ENCODE data around the gene LEAP2.
A peak's percentile ranks its signal among the peaks of the same experiment; 100 is the strongest.
"Not testable (repeated sequence)": the region's sequence is repeated elsewhere in the genome, so short reads cannot be mapped to it uniquely, and the experiment has no call there.

Gene LEAP2

DNA sequence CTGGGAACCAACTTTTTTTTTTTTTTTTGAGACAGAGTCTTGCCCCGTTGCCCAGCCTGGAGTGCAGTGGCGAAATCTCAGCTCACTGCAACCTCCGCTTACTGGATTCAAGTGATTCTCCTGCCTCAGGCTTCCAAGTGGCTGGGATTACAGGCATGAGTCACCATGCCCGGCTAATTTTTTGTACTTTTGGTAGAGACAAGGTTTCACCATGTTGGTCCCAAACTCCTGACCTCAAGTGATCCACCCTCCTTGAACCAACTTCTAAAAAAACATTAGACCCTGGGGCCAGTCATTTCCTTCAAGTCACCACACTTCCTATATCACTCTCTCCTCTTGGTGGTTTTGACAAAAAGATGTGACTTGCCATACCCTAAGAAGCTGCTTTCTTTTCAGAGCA, 32.2 kb upstream of the LEAP2 start:
- no peak for DNase-seq

DNA sequence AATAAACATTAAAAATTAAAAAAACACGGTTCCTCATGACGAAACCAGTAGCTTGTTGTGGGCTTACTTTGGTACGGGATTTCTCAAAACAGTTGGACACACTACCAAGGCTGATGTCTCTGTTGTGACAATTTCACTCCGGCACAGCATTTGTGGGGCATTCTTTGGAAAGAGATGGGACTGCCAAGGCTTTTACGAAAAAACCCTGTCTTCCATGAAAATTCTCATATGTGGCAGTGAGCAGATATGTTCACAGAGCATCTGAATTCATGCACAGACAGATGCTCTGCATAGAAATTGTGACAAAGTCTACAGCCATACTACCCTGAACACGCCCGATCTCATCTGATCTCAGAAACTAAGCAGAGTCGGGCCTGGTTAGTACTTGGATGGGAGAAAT, 25.2 kb upstream of the LEAP2 start:
- no peak for DNase-seq

DNA sequence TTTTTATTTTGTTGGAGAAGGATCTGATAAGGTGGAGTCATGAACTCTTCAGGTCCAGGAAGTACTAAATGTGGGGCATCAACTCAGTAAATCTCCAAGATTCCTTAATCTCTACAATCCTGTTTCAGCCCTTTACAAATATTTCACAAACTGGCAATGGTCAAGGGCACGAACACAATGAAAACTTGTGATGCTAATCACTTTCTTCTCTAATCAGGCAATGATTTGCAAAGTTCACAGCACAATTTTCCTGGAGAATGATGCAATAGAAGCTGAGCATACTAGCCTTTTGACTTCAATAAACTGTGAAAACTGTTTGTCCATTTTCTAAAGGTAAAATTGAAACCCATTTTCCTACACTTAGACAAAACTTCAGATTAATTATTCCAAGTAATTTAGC, 24.1 kb upstream of the LEAP2 start:
- no peak for DNase-seq

DNA sequence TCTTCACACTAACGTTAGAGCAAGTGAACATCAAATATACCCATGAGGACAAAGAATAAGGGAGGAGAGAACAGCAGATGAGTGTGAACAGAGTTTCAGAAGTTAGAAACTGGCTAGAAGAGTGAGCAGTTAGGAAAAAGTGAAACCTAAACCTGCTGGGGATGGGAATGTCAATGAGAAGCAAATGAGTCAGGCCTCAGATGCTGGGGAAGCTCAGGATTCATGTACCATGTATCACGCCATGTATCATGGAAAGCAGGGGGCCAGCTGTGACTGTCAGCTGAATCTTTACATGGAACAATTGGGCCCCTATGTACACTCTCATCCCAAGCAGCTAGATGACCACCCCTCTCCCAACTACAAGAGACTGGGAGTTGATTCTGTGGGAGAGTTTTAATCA, 23.4 kb upstream of the LEAP2 start:
- DNase-seq = no peak

- no peak for DNase-seq
Observed at GRCh38 chr5:132853323-132853722, 20.1 kb upstream of the LEAP2 start.

- DNase-seq = no peak
Observed at GRCh38 chr5:132853790-132854189, 19.7 kb upstream of the LEAP2 start.

- no peak for DNase-seq
Observed at GRCh38 chr5:132854301-132854700, 19.2 kb upstream of the LEAP2 start.

- not testable (repeated sequence) for DNase-seq
Observed at GRCh38 chr5:132854992-132855391, 18.5 kb upstream of the LEAP2 start.

GRCh38 chr5:132856011-132856410, 17.5 kb upstream of the LEAP2 start:
- DNase-seq = no peak

DNA sequence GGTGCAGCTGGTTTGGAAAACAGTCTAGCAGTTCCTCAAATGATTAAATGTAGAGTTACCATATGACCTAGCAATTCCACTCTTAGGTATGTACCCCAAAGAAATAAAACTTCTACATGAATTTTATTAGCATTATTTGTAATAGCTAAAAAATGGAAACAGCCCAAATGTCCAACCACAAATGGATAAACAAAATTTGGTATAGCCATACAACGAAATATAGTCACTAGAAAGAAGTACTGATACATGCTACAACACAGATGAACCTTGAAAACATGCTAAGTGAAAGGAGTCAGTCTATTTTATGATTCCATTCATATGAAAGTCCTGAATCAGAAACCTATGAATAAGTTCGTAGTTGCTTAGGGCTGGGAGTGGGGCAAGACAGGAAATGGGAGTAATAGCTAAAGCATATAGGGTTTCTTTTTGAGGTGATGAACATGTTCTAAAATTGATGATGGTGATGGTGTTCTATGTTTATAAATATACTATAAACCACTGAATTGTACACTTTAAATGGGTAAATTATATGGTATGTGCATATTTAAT, 13.5 kb upstream of the LEAP2 start:
- DNase-seq = no peak

- no peak for DNase-seq
Observed at GRCh38 chr5:132860742-132861141, 12.7 kb upstream of the LEAP2 start.

- DNase-seq = no peak
Observed at GRCh38 chr5:132865668-132866341, 7.7 kb upstream of the LEAP2 start.

GRCh38 chr5:132866342-132867045, 7.0 kb upstream of the LEAP2 start, which contains the start of the genes GDF9 and UQCRQ:
Gene GDF9 (minus strand): TSS chr5:132866469. CDS start chr5:132864533, 1,936 bp downstream.
Gene UQCRQ (plus strand): TSS chr5:132866642. CDS start chr5:132866882, 240 bp downstream.
- DNase-seq = peak; percentile 94

- no peak for DNase-seq
Observed at GRCh38 chr5:132867046-132867451, 6.4 kb upstream of the LEAP2 start.

- DNase-seq = no peak
Observed at GRCh38 chr5:132868754-132869153, 4.7 kb upstream of the LEAP2 start.

DNA sequence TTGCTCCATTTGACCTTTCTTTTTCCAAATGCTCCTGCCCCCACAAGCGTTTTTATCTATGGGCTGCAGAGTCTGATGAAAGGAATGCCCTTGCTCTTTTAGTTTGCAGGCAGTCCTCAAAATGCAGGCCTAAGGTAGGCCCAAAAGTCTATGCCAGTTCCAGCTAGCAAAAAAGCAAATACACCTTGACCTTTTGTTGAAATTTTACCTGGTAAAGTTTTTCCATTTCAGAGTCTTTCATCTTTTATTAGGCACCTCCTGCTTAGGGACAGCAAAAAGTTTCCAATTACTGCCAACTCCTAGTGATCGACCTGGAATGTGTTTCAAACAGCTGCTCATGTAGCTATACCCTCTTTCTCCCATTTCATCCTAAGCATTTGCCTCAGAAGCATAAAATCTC, 2.7 kb upstream of the LEAP2 start:
- DNase-seq = no peak

DNA sequence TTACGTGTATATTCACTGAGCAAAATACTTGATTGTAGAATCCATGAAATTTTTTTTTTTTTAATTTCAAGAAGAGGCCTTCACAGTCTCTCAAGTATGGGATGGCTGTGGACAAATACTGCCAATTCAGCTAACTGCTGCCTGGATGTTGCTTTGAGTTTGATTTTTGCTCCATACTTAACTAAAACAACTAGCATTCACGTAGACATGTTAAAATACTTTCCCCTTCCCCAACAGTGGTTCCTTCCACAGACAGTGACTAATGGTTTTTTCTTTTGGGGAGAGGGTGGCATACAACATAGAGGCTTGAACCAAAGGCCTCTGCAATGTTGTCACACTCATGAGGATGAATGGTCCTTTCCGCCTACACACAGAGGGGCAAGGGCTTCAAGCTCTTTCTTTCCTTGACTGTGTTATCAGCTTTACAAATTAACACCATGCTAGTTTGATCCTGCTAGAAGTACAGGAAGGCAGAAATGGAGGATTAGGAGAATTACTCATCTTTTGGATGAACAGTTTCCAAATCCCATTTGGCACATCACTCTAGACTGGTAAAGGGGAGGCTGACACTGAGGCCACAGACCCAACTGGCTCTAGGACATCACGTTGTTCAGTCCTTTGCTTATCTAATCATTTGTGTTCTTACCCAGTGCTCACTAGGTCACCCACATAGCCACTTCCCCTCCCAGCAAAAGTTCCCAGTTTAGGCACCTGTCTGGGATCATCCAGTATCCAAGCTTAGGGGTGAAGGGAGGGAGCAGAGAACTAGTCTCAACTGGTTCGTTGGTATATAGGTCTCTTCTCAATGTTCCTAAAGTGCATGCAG, 1.8 kb upstream of the LEAP2 start:
- no peak for DNase-seq

GRCh38 chr5:132872788-132873118, 715 bp upstream of the LEAP2 start:
- no peak for DNase-seq

GRCh38 chr5:132873930-132874271, 433 bp downstream of the LEAP2 start:
- no peak for DNase-seq

DNA sequence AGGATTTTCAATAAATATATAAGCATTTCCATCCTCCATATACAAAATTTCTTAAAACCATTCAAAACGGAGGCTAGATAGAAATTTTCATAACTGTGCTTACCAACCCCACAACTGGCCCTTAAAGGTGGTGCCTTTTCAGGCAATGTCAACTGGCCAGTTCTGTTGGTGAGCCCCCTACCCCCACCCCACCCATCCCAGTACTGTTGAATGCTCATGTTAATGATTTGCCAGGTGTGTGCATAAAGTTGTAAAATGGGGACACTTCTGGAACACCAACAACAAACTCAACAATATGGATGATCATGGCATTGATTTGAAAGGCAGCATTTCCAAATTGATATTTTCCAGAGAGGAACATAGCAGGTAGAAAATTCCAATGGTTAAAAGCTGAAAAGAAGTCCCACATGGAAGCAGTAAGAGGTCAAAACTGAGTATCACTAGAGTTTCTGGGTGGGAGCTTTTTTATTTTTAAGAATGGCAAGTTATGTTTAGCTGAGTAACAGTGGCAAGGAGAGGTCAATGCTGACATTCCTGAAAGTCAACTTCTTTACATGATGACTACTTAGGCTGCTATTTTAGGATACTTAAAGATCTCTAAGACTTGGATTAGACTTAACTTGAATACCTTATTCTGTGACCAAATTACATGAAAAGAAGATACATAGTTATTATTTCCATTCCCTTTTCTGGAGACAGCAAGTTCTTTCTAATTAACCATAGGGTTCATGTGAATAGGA, 2.7 kb downstream of the LEAP2 start:
- no peak for DNase-seq

DNA sequence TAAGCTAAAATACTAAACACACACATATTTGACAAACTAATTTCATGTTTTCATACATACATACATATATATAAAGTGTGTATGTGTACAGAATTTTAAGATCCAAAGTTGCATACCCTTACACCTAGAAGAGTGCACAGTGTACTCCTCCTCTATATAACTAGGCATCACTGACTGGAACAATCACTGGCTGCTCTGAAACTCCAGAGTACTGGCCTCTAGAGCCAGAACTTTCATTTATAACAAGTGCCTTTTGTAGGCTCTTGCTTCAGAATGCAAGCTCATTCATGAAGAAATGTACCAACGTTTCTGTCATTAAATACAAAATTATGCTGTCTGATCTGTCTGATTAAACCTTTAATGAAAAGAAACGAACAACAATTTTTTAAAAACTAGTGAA, 4.0 kb downstream of the LEAP2 start:
- DNase-seq = no peak

GRCh38 chr5:132877938-132878337, 4.5 kb downstream of the LEAP2 start:
- DNase-seq = peak; percentile 29

GRCh38 chr5:132883261-132883834, 9.9 kb downstream of the LEAP2 start:
- no peak for DNase-seq
